BJ (cell line): ENCODE results near the gene ZFP36. TPM values are rescaled to one million over a fixed set of nuclear protein-coding genes. Genes with fewer than 3 reads are reported as not detected.

ENCODE experiments used
- CTCF ChIA-PET: fragments of 350-600 bp; formaldehyde crosslinking; extraction: SDS; loops from one replicate; lab custom pipeline; 2021; ENCODE audit warnings: antibody characterized with exemption, inconsistent platforms; lab: Yijun Ruan, JAX
- POLR2A ChIA-PET: fragments of 300-600 bp; sonication (Branson Sonifier 250); formaldehyde crosslinking; extraction: SDS; loops from one replicate; lab custom pipeline; 2021; ENCODE audit warnings: antibody characterized with exemption; lab: Charles Lee
- DNase-seq: peaks from one replicate; pipeline ENCODE4 v3.0.0-alpha.2; 2011; ENCODE audit warnings: low read depth
- H3K27me3 ChIP-seq: 2 replicates; pipeline ENCODE4 v1.6.0; 2011; ENCODE audit warnings: low read length; ENCODE audit not compliant: control insufficient read depth, insufficient read depth
- H3K36me3 ChIP-seq: 2 replicates; pipeline ENCODE4 v1.5.1; 2011; ENCODE audit warnings: low read length; ENCODE audit not compliant: control insufficient read depth, insufficient read depth
- H3K4me3 ChIP-seq: 2 replicates; pipeline ENCODE4 v1.5.1; 2011; ENCODE audit warnings: low read depth, mild to moderate bottlenecking, control low read depth, low read length
- polyA plus RNA-seq: library from polyadenylated mRNA; depleted of rRNA; stranded (reverse); fragments of >200 nt; gene quantifications from 2 replicates; pipeline ENCODE4 v1.2.3, GENCODE V29; 2011
- TF ChIP-seq, protein P1 (sequence below): IDR thresholded peaks from 2 replicates; pipeline ENCODE4 v1.5.1; 2011; ENCODE audit warnings: low read depth, mild to moderate bottlenecking, control low read depth, inconsistent platforms, low read length, moderate library complexity; ENCODE audit not compliant: insufficient read depth

Gene ZFP36
- polyA plus RNA-seq, 1 experiment = 9.5 TPM

DNA sequence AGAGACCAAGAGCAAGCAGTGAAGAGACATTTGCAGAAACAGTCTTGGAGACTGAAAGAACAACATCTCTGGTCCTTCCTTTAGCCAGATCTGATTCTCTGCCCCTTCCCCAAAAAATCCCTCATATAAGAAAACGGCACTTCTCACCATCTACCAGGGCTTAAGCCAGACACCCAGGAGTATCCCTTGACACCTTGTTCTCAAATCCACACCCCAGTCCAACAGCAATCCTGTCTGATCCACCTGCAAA is 4.1 kb downstream of the ZFP36 start:
- TF ChIP-seq, protein P1, sequence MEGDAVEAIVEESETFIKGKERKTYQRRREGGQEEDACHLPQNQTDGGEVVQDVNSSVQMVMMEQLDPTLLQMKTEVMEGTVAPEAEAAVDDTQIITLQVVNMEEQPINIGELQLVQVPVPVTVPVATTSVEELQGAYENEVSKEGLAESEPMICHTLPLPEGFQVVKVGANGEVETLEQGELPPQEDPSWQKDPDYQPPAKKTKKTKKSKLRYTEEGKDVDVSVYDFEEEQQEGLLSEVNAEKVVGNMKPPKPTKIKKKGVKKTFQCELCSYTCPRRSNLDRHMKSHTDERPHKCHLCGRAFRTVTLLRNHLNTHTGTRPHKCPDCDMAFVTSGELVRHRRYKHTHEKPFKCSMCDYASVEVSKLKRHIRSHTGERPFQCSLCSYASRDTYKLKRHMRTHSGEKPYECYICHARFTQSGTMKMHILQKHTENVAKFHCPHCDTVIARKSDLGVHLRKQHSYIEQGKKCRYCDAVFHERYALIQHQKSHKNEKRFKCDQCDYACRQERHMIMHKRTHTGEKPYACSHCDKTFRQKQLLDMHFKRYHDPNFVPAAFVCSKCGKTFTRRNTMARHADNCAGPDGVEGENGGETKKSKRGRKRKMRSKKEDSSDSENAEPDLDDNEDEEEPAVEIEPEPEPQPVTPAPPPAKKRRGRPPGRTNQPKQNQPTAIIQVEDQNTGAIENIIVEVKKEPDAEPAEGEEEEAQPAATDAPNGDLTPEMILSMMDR = no peak
- CTCF ChIA-PET = interaction anchor here (1.2 to 2.3 kb wide), 6 partner anchors 10 to 71 kb away, joined by 3 to 178 read pairs (median 8); partner anchors contain the start of genes MED29, PAF1 and SAMD4B
- Histone ChIP-seq H3K27me3 (no peaks in the 10 kb centered on the region), H3K4me3 (no peak overlapping the region), H3K36me3 (peaks cover 10% of the 10 kb centered on the region)
- POLR2A ChIA-PET = interaction anchor here (1.4 kb wide), 1 partner anchor 13 kb away, joined by 7 read pairs; no protein-coding TSS in a partner anchor
- DNase-seq = no peak

DNA sequence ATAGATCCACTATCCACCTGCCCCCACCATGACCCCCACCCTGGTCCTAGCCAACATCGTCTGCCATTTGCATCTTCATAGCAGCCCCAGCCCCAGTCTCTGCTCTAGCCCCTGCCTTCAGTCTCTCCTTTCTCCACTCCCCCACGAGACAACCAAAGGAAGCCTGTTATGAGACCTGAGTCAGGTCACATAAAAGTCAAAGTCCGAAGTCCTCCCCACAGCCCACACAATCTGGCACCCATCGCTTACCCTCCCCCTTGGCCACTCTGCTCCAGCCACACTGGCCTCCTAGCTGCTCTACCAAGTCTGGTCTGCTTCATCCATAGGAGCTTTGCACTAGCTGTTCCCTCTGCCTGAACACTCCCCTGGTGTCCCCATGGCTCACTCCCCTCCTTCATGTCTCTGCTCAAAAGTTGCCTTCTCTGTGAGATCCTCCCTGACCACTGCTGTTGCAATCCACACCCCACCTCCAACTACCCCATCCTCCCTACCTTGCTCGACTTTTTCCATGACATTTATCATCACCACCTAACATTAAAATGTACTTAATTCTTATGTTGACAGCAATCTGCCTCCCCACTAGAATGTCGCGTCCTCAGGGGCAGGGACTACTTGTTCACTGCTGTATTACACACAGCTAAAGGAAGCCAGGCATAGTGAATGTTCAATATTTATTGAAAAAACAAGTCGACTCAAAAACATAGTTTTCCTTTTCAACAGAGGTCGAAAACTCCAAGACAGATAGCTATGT is 4.6 kb downstream of the ZFP36 start:
- TF ChIP-seq, protein P1 = no peak
- peaks cover 12% of the 10 kb centered on the region for H3K36me3 ChIP-seq
- DNase-seq = no peak
- no peak overlapping the region for H3K4me3 ChIP-seq
- ChIA-PET CTCF (interaction anchor here (0.6 to 2.3 kb wide), 27 partner anchors 8 to 300 kb away, joined by 3 to 178 read pairs (median 4); partner anchors contain the start of genes EID2B, MED29, PAF1 and RPS16), POLR2A (interaction anchor here (1.0 to 1.4 kb wide), 2 partner anchors 13 to 20 kb away, joined by 3 to 7 read pairs; partner anchors contain the start of gene MED29)
- no peaks in the 10 kb centered on the region for H3K27me3 ChIP-seq

DNA sequence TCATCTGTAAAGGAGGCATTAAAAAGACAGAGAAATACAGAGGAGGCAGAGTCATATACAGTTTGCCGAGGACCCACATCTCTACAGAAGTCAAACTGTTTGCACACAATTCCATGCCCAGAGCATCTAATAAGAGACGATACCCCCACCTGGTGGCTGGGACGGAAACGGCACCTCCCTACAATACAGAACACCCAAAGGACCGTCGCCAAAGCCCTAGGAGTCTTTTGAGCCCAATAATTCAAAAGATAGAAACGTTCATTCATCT is 5.1 kb downstream of the ZFP36 start:
- no peaks in the 10 kb centered on the region for H3K27me3 ChIP-seq
- DNase-seq = no peak
- 0 out of 2 replicates have a peak overlapping the region, but pooled peaks have one; percentile 1 for H3K4me3 ChIP-seq
- TF ChIP-seq, protein P1 = peak; percentile 85
- peaks cover 17% of the 10 kb centered on the region for H3K36me3 ChIP-seq
- ChIA-PET POLR2A (interaction anchor here (1.0 to 1.4 kb wide), 2 partner anchors 14 to 20 kb away, joined by 3 to 7 read pairs; partner anchors contain the start of gene MED29), CTCF (interaction anchor here (0.6 to 2.3 kb wide), 28 partner anchors 8 to 300 kb away, joined by 3 to 178 read pairs (median 4); partner anchors contain the start of genes EID2B, MED29, PAF1 and RPS16)

DNA sequence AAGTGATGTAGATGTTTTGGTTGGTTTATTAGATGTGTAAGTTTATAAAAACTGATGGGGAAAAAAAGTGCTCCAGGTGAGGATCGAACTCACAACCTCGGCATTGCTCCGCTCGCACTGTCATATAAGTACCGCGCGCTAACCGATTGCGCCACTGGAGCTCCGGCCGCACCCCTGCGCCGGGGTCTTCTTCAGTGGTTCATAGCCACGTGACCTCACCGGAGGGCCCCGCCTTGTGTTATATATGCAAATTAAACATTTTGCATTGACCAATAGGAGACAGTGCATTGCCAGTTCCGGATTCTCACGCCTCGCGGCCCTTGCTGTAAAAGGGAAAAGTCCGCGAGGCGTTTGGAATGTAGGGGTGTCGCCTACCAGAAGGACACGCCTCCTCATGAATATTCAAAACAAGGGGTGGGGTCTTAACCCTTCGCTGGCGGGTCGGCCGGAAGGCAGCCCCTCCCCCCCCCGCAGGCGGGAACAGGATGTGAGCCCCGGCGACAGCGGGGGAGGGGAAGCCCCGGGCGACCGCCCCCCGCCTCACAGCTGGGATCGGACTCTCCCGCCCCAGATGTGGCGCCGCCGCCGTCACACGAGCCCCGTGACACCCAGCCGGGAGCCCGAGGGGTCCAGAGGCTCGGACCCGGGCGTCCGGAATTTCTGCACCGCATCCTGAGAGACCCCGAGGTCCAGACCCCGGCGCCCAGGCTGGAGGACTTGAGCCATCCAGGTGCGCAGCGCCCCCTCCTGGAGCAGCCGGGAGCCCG is 5.6 kb downstream of the ZFP36 start, which contains the start of gene PLEKHG2:
Gene PLEKHG2 (plus strand): TSS at position 570 of the 767 bp plus-strand sequence. CDS start 1,418 bp downstream, outside the sequence.
- DNase-seq = peak; percentile 99
- POLR2A ChIA-PET = interaction anchor here (0.7 to 1.4 kb wide), 4 partner anchors 14 to 286 kb away, joined by 3 to 7 read pairs (median 4); partner anchors contain the start of gene MED29
- CTCF ChIA-PET = interaction anchor here (0.8 to 2.3 kb wide), 25 partner anchors 9 to 301 kb away, joined by 3 to 178 read pairs (median 4); partner anchors contain the start of genes EID2B, MED29, PAF1 and RPS16
- peak within 1 kb of the TSS; percentile 78 for H3K4me3 ChIP-seq
- no peaks in the 10 kb centered on the region for H3K27me3 ChIP-seq
- TF ChIP-seq, protein P1 = peak; percentile 90
- H3K36me3 ChIP-seq = peaks cover 18% of the 10 kb centered on the region

DNA sequence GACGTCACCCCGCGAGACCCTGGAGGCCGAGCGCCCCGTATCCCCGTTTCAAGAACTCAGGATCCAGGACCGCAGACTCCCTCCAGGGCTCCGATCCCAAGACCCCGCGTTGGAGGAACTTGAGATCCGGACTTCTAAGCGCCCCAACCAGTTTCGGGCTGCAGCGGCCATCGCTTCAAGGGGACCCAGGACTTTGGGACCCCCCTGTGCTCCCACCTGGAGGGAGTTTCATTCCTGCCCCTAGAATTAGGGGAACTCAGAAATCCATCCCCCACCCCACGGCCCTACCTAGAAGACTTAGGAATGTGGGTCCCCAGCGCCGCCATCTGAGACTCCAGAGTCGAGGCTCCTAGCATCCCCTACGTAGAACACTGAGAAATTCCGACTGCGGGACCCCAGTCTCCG is 6.2 kb downstream of the ZFP36 start:
- peaks cover 20% of the 10 kb centered on the region for H3K36me3 ChIP-seq
- no peaks in the 10 kb centered on the region for H3K27me3 ChIP-seq
- CTCF ChIA-PET = interaction anchor here (1.0 to 2.4 kb wide), 8 partner anchors 9 to 284 kb away, joined by 3 to 178 read pairs (median 12); no protein-coding TSS in a partner anchor
- TF ChIP-seq, protein P1 = no peak
- no peak for DNase-seq
- POLR2A ChIA-PET = interaction anchor here (0.7 to 2.2 kb wide), 3 partner anchors 16 to 287 kb away, joined by 4 to 17 read pairs (median 5); partner anchors contain the start of gene RPS16
- H3K4me3 ChIP-seq = peak overlapping the region; percentile 78
